Measurements from ENCODE around the gene ADGRF1. TPM values are rescaled to one million over a fixed set of nuclear protein-coding genes. Genes with fewer than 3 reads are reported as not detected.
"Not testable (repeated sequence)": the region's sequence is repeated elsewhere in the genome, so short reads cannot be mapped to it uniquely, and the experiment has no call there.

Gene ADGRF1
- total RNA-seq, 1 donor from 2014 or later: 10.4 TPM

GRCh38 chr6:47061309-47062300, 19.5 kb upstream of the ADGRF1 start:
- peak; percentile 40 for DNase-seq (ENCODE audit: low spot score)

DNA sequence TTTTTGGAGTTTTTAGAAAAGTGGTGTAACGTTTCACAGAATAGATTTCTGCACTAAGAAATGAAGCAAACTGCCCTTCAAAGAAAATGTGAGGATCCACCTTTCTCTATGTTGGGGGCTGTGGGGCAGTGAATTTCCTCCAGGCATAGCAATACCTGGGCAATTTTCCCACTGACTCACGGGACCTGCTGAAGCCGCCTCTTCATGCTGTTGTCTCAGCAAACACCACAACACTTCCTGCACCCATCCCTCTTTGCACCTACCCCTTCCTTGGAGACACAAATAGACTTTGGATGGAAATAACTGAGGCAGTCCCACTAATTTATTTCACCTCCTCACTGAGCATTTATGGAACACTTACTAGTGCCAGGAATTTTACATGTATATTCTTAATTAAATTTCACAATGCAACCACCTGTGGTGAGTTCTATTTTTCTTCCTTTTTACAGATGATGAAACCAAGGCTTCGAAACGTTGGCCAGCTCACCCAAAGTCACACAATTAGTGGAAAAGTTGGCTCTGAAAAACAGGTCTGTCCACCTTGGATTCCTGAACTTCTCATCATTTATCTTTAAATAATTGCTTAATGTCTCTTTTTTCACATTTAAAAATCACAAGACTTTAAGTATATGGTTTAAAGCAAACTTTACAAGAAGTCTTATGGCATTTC, 17.2 kb upstream of the ADGRF1 start:
- no peak for DNase-seq (ENCODE audit: low spot score)

DNA sequence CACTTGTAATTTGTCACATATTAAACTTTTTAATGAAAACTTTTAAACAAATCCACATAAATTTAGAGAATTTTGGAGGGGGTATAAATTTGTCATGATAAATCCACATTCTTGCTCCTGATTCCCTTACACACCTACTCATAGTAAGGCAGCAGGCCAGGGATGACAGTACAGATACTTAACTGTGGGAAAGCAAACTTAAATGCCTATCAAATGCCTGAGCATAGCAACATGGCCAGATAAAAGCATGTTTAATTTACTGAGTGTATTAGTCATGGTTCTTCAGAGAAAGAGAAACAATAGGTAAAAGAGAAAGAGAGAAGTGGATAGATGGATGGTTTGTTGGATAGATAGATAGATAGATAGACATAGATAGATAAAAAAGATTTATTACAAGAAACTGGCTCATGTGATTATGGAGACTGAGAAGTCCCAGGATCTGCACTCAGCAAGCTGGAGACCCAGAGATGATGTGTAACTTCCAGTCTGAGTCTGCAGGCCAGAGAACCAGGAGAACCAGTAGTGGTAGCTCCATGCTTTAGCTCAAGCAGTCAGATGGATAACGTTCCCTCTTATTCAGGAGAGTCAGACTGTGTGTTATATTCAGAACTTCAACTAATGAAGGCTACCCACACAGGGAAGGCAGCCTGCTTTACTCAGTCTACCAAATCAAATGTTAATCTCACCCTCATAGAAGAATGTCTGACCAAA, 15.9 kb upstream of the ADGRF1 start:
- no peak for DNase-seq (ENCODE audit: low spot score)

DNA sequence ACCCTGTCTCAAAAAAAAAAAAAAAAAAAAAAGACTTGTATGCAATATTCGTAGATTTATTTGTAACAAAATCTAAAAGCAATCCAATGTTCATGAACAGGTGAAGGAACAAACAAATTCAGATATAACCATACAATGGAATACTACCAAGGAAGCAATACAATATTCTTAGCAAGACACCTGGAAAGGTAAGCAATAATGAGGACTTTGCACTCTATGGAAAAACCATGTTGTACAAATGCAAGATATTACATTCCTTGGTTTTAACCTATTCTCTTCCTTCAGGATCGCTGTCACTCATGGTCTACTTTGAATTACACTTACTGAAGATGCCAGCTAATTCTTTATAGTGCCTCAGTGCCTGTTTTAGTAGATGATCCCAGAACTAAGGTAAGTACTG, 14.7 kb upstream of the ADGRF1 start:
- DNase-seq (ENCODE audit: low spot score): no peak

- not testable (repeated sequence) for DNase-seq (ENCODE audit: low spot score)
These were observed 12.2 kb upstream of the ADGRF1 start for GRCh38 chr6:47054302-47054701.

- DNase-seq (ENCODE audit: low spot score): no peak
These were observed 6.5 kb upstream of the ADGRF1 start for GRCh38 chr6:47048638-47049037.

DNA sequence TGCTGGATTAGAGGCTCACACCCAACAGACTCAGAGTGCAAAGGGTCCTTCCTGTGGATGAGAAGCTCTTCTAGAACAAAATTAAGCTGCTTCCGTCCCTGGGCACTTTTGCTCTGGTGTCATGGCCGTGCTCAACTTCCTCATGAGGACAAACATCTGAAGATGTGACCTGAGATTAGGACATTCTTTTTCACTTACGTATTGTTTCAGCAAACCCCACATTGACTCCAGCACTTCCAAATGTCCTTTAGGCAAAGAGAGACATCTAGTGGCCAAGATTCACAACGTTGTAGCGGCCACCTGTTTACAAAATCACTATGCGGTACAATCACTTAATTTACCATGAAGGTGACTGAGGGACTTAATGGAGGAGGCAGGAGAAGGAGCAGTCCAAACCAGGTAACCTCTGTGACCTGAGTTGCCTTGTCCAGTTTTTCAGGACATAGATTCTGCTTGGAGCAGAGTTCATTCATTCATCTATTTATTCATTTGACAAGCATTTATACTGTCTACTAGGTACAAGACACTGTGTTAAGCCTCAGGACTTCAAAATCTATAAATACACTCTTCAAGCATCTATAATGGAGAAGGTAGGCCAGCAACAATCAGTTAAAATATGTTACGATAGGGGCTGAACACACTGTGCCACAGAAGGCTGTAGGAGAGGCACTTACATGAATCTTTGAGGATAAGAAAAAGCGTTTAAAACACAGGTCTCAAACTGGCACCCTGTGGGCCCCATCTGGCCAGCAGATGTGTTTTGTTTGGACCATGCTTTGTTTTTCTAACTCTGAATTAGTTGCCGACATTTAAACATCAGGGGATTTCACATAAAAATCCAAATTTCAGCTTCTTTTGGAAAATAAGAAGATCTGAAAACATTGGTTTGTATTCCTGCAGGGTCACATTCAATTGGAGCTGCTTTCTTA, 5.6 kb upstream of the ADGRF1 start:
- DNase-seq (ENCODE audit: low spot score): peak; percentile 76

GRCh38 chr6:47047097-47047478, 5.0 kb upstream of the ADGRF1 start:
- no peak for DNase-seq (ENCODE audit: low spot score)

DNA sequence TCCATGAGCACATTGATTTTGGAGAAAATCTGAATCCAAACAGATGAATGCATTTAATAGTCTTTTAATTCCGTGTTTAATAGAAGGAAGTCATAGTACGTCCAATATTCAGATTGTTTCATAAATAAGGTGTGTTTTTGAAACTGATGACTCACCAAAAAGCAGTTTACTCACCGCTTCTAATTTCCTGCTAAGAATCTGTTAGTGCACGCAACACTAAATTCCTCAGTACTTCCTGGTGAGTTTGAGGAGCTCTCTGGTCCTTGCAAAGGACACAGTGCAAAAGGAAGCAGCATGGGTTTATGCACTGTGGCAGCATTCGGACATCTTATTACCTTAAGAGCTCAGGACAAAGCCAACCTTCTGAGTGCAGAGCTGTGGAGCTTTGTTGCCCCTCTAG, 2.3 kb upstream of the ADGRF1 start:
- peak; percentile 30 for DNase-seq (ENCODE audit: low spot score)

DNA sequence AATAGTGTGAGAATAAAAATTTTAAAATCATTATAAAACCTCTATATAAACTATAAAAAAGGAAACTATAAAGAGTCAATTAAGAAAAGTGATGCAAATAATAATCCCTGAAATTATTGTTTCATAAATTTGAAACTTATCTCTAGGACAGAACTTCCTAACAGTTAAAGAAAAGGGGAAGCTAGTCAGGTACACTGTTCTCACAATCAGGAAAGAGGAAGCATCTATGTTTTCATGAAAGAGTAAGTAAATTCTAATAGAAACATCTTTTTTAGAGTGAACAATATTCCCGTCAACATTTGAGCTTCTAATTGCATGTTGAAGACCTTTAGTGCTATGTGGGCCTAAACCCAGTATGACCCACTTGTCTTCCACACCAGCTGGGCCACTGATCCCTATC, 1.2 kb upstream of the ADGRF1 start:
- no peak for DNase-seq (ENCODE audit: low spot score)

DNA sequence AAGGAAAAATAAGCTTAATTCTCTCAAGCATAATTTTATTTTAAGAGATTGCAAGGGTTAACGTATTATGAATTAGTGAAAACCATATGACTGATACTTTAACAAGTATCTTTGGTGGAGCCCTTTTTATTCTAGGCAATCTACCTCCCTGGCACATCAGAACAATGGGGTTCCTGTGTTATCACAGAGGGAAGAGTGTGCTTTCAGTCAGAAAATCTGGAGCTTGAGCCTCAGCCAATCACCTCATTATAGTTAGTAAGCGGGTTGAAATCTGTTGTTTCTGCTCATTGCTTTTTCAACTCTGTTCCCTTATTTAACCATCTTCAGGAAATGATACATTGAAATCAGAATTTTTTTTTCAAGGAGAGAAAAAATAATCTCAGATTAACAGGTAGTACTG, 391 bp downstream of the ADGRF1 start:
- DNase-seq (ENCODE audit: low spot score): no peak

- DNase-seq (ENCODE audit: low spot score): no peak
These were observed 7.2 kb downstream of the ADGRF1 start for GRCh38 chr6:47034926-47035325.

DNA sequence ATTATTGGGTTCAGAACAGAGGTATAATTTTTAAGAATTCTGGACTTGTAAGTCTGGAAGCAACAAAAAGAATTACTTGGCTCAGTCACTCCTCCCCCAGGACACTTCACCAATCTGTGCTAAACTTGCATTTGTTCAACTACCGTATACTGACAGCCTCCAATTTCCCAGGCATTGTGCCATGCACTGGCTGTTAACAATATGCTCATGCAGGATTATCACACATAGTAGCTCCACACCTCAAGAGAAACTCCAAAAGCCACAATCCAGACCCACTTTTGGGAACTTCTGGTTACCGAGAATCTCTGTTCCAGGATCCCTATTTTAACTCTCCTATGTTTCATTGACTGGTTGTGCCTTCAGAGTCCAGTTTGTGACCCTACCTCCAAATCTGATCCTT, 7.7 kb downstream of the ADGRF1 start:
- DNase-seq (ENCODE audit: low spot score): no peak

GRCh38 chr6:47032974-47033765, 9.0 kb downstream of the ADGRF1 start:
- no peak for DNase-seq (ENCODE audit: low spot score)

DNA sequence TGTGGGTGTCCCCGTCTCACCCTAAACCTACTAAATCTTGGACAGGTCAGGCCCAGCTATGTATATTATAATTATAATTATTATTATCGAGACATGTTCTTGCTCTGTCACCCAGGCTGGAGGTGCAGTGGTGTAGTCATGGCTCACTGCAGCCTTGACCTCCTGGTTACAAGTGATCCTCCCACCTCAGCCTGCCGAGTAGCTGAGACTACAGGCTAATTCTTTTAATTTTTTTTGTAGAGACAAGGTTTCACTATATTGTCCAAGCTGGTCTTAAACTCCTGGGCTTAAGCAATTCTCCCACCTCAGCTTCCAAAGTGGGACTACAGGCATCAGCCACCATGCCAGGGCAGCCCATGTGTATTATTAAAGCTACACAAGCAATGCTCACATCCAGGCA, 10.5 kb downstream of the ADGRF1 start:
- DNase-seq (ENCODE audit: low spot score): no peak

- DNase-seq (ENCODE audit: low spot score): no peak
These were observed 12.1 kb downstream of the ADGRF1 start for GRCh38 chr6:47029865-47030561.

DNA sequence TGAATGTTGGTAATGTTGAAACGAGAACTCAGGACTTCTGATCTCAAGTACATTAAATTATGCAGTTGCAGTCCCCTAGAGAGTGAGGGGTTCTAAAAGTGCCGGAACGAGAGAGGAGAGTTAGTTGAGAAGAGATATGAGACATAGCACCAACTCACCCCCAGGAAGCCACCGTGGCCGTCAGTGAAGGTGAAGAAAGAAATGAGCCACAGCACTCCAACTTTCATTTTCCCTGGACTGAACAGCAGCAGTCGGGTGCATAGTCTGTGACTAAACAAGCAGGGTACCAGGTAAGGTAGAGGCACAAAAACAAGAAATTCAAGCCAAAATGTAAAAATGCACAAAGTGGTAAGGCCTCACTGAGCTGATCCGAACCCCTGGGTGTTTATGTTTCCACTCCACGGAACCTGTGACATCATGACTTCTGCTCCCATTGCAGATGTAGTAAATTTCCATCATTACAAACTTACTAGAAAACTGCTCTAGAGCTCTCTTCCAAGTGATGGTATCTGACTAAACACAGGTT, 13.2 kb downstream of the ADGRF1 start:
- no peak for DNase-seq (ENCODE audit: low spot score)

GRCh38 chr6:47027315-47027714, 14.8 kb downstream of the ADGRF1 start:
- no peak for DNase-seq (ENCODE audit: low spot score)

- DNase-seq (ENCODE audit: low spot score): no peak
These were observed 15.5 kb downstream of the ADGRF1 start for GRCh38 chr6:47026679-47027078.

GRCh38 chr6:47023573-47023972, 18.6 kb downstream of the ADGRF1 start:
- DNase-seq (ENCODE audit: low spot score): no peak
